Measurements from ENCODE around the gene NSF. TPM values are rescaled to one million over a fixed set of nuclear protein-coding genes. Genes with fewer than 3 reads are reported as not detected.

Gene NSF
- total RNA-seq, 4 donors from 2014 or later, result 12.9 to 40.1 (median 26.3) TPM

- Histone ChIP-seq H3K27ac (no peak overlapping the region), H3K4me1 (no peaks in the 10 kb centered on the region), H3K9me3 (no peaks in the 10 kb centered on the region), H3K27me3 (no peaks in the 10 kb centered on the region), H3K4me3 (no peak overlapping the region), H3K36me3 (no peaks in the 10 kb centered on the region)
- no peak for DNase-seq
- TF ChIP-seq CTCF (IDR thresholded peaks at IDR 0.05) (no peak), POLR2A (IDR thresholded peaks at IDR 0.05) (no peak)
- intact Hi-C loops (cut with DNase I; ENCODE audit: low total_unique reads), result no loop called here
These were observed 189.5 kb downstream of the NSF start for GRCh38 chr17:46780003-46780373.

DNA sequence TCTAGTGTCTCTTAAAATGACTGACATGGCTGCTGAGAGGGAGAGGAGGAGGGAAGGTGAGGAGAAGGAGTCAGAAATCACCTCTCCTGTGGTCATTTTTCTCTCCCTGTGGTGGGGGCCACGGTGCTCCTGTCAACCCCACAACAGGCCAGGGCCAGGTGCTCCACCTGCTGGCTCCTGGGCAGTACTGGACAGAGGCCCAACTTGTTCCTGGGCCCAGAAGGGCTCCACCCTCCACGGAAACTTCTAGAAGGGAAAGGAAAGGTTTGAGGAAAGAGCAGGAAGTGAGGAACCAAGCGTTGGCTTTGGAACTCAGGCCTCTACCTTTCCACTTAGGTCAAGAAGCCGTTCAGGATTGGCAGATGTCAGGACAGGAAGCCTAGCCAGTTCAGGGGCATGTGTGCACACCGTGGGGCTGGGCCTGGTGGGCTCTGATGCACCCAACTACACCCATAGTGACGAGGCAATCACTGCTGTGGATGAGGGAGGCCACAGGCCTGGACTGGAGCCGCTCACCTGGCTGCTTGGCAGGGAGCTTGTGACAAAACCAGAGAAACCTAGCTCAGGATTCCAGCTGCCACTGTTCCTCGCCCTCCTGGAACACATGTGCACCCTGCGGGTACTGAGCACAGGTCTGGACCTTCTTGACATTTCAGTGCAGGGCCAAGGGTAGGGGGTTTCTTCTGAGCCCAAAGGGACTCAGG lies 191.9 kb downstream of the NSF start:
- H3K4me3 ChIP-seq, result no peak overlapping the region
- no peaks in the 10 kb centered on the region for H3K36me3 ChIP-seq
- H3K27me3 ChIP-seq, result no peaks in the 10 kb centered on the region
- intact Hi-C loops (cut with DNase I; ENCODE audit: low total_unique reads), result no loop called here
- no peaks in the 10 kb centered on the region for H3K9me3 ChIP-seq
- H3K27ac ChIP-seq, result no peak overlapping the region
- no peaks in the 10 kb centered on the region for H3K4me1 ChIP-seq
- peak in 1 of 4 experiments; percentile 8 for TF ChIP-seq CTCF (IDR thresholded peaks at IDR 0.05)
- TF ChIP-seq POLR2A (IDR thresholded peaks at IDR 0.05), result no peak
- DNase-seq, result no peak

DNA sequence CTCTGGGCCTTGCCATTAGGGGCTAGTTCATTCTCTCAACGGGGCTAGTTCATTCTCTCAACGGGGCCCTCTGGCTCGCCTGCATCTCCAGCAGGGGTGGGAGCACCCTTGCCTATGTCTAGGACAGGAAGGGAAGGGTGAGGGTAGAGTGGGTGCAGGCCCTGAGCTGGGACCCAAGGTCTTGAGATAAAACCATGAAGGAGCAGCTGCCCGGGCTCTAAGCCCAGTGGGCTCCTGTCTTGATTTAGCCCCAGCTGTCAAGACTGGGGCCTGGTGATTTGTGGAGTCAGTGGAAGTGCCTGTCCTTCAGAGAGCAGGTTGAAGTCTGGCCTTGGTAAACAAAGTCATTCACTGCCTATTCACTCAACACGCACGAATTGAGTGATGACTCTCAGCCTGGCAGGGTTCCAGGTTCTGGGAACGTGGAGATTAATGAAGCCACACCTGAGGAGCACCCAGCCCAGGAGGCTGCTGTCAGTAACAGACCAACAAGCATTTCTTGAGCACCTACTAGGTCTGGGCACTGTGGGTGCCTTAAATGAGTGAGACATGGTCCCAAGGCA lies 192.6 kb downstream of the NSF start:
- no peaks in the 10 kb centered on the region for H3K4me1 ChIP-seq
- no peak overlapping the region for H3K27ac ChIP-seq
- no peaks in the 10 kb centered on the region for H3K27me3 ChIP-seq
- no peaks in the 10 kb centered on the region for H3K9me3 ChIP-seq
- no peaks in the 10 kb centered on the region for H3K36me3 ChIP-seq
- H3K4me3 ChIP-seq, result no peak overlapping the region
- DNase-seq, result no peak
- TF ChIP-seq POLR2A (IDR thresholded peaks at IDR 0.05) (no peak), CTCF (IDR thresholded peaks at IDR 0.05) (no peak)
- intact Hi-C loops (cut with DNase I; ENCODE audit: low total_unique reads), result no loop called here

DNA sequence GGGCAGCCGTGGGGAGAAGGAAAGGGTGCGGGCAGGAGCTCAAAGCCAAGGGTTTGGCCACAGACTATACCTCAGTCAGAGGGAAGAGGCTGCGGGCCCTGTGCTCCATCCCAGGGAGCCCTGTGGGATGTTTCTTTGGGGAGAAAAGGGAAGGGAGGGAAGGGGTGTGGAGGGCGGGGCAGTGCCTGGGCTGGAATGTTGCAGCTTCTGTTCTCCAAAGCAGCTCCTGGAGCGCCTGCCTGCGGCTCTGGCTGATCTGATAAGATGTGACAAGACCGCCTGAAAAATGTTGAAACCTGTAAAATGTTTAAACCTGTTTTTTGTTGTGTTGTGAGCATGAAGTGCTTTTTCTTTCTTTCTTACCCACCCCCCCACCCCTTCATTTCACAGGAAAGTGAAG lies 195.2 kb downstream of the NSF start:
- Histone ChIP-seq H3K36me3 (no peaks in the 10 kb centered on the region), H3K27me3 (no peaks in the 10 kb centered on the region), H3K9me3 (no peaks in the 10 kb centered on the region), H3K4me1 (no peaks in the 10 kb centered on the region), H3K4me3 (no peak overlapping the region), H3K27ac (no peak overlapping the region)
- intact Hi-C loops (cut with DNase I; ENCODE audit: low total_unique reads), result no loop called here
- no peak for DNase-seq
- no peak for TF ChIP-seq POLR2A (IDR thresholded peaks at IDR 0.05)
- no peak for TF ChIP-seq CTCF (IDR thresholded peaks at IDR 0.05)

DNA sequence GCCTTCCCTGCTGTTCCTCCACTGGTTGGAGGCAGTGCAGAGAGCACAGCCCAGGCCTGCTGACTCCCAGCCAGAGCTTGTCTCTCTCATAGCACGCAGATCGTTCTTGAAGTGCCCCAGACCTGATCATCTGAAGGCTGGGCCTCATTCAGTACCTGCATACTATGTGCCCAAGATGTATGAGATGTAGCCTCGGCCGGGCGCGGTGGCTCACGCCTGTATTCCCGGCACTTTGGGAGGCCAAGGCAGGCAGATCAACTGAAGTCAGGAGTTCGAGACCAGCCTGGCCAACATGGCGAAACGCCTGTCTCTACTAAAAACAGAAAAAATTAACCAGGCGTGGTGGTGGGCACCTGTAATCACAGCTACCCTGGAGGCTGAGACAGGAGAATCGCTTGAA lies 197.0 kb downstream of the NSF start:
- H3K9me3 ChIP-seq, result no peaks in the 10 kb centered on the region
- H3K27ac ChIP-seq, result no peak overlapping the region
- TF ChIP-seq POLR2A (IDR thresholded peaks at IDR 0.05) (no peak), CTCF (IDR thresholded peaks at IDR 0.05) (no peak)
- H3K4me3 ChIP-seq, result no peak overlapping the region
- intact Hi-C loops (cut with DNase I; ENCODE audit: low total_unique reads), result no loop called here
- no peaks in the 10 kb centered on the region for H3K4me1 ChIP-seq
- no peaks in the 10 kb centered on the region for H3K27me3 ChIP-seq
- no peak for DNase-seq
- no peaks in the 10 kb centered on the region for H3K36me3 ChIP-seq

Data from uterus (tissue), 4 donors.